SK-N-SH (cell line): ENCODE data around the gene CRACR2A. TPM values are rescaled to one million over a fixed set of nuclear protein-coding genes. Genes with fewer than 3 reads are reported as not detected.

Source experiments
- CTCF ChIA-PET: fragments of 300-600, 350-600 bp; formaldehyde crosslinking; extraction: SDS; loops from one replicate; lab custom pipeline; 2021; lab: Yijun Ruan, JAX
- POLR2A ChIA-PET: fragments of 350-600 bp; sonication (Branson Sonifier 250); formaldehyde crosslinking; extraction: SDS; loops from one replicate; lab custom pipeline; 2020; ENCODE audit warnings: antibody characterized with exemption, inconsistent platforms; lab: Yijun Ruan, JAX
- DNase-seq: peaks from one replicate; pipeline ENCODE4 v3.0.0; 2012
- H2AFZ ChIP-seq: fragments of 200-600 bp; sonication (generic); 2 replicates; pipeline ENCODE4 v1.8.1; 2016; ENCODE audit warnings: antibody characterized with exemption, mild to moderate bottlenecking, low read depth
- H3F3A ChIP-seq: fragments of 200-600 bp; sonication (generic); replicated peaks from 2 replicates; pipeline ENCODE3; 2016; ENCODE audit warnings: antibody characterized with exemption, mild to moderate bottlenecking; ENCODE audit not compliant: insufficient read depth
- H3K27ac ChIP-seq, 2 experiments: fragments of 200-500 bp in 1 of 2; fragments of 200-600 bp in 1 of 2; sonication (Bioruptor generic) in 1 of 2; sonication (generic), shearing (Covaris generic) in 1 of 2; 2 replicates each; pipeline versions ENCODE4 v1.5.1 to v1.6.1; 2014 to 2016; ENCODE audit warnings: low read depth in 2 of 2, inconsistent platforms in 1 of 2, low read length in 1 of 2, mild to moderate bottlenecking in 1 of 2, mixed read lengths in 1 of 2
- H3K27me3 ChIP-seq: fragments of 200-600 bp; sonication (generic), shearing (Covaris generic); 2 replicates; pipeline ENCODE4 v1.6.1; 2016; ENCODE audit warnings: mixed run types; ENCODE audit not compliant: insufficient read depth
- H3K36me3 ChIP-seq, 2 experiments: fragments of 200-500 bp in 1 of 2; fragments of 200-600 bp in 1 of 2; sonication (Bioruptor generic) in 1 of 2; sonication (generic) in 1 of 2; replicated peaks in 1 of 2; 2 replicates each; pipeline versions ENCODE3 to v1.5.1; 2014 to 2016; ENCODE audit warnings: low read length in 1 of 2, mild to moderate bottlenecking in 1 of 2; ENCODE audit not compliant: insufficient read depth in 2 of 2, control insufficient read depth in 1 of 2
- H3K4me1 ChIP-seq, 2 experiments: fragments of 200-500 bp in 1 of 2; fragments of 200-600 bp in 1 of 2; sonication (Bioruptor generic) in 1 of 2; sonication (generic), shearing (Covaris generic) in 1 of 2; 2 replicates each; pipeline versions ENCODE4 v1.5.1 to v1.6.1; 2014 to 2016; ENCODE audit warnings: low read depth in 1 of 2, low read length in 1 of 2, mixed run types in 1 of 2; ENCODE audit not compliant: insufficient read depth in 2 of 2, control insufficient read depth in 1 of 2
- H3K4me2 ChIP-seq: fragments of 200-600 bp; sonication (generic), shearing (Covaris generic); 2 replicates; pipeline ENCODE4 v1.6.1; 2017; ENCODE audit warnings: mixed run types
- H3K4me3 ChIP-seq, 2 experiments: fragments of 200-500 bp in 1 of 2; fragments of 200-600 bp in 1 of 2; sonication (Bioruptor generic) in 1 of 2; sonication (generic), shearing (Covaris generic) in 1 of 2; 2 replicates each; pipeline versions ENCODE4 v1.5.1 to v1.8.1; 2014 to 2016; ENCODE audit warnings: low read depth in 2 of 2, inconsistent platforms in 1 of 2, low read length in 1 of 2, mild to moderate bottlenecking in 1 of 2, mixed read lengths in 1 of 2, moderate library complexity in 1 of 2
- H3K79me2 ChIP-seq: fragments of 200-600 bp; sonication (generic); 2 replicates; pipeline ENCODE4 v1.8.1; 2017; ENCODE audit warnings: mild to moderate bottlenecking; ENCODE audit not compliant: insufficient read depth
- H3K9ac ChIP-seq: fragments of 200-600 bp; sonication (generic); 2 replicates; pipeline ENCODE4 v1.6.1; 2017; ENCODE audit warnings: mixed run types
- H3K9me2 ChIP-seq: fragments of 200-600 bp; sonication (generic); 2 replicates; pipeline ENCODE4 v1.6.1; 2017; ENCODE audit warnings: mixed run types
- H3K9me3 ChIP-seq: fragments of 200-600 bp; sonication (generic); 2 replicates; pipeline ENCODE4 v1.6.1; 2017; ENCODE audit warnings: mixed run types, mild to moderate bottlenecking, moderate library complexity
- H4K20me1 ChIP-seq: fragments of 200-600 bp; sonication (generic); 2 replicates; pipeline ENCODE4 v1.6.1; 2017; ENCODE audit warnings: mild to moderate bottlenecking, mixed run types; ENCODE audit not compliant: insufficient read depth
- CHD2 ChIP-seq: fragments of 150-350 bp; IDR thresholded peaks from 2 replicates; pipeline ENCODE4 v1.6.1; 2018; ENCODE audit warnings: low read length; ENCODE audit not compliant: partially characterized antibody
- EP300 ChIP-seq, 2 experiments: IDR thresholded peaks; 2 replicates each; pipeline versions ENCODE4 v1.4.0 to v1.6.1; 2012; ENCODE audit warnings: borderline replicate concordance in 1 of 2, low read depth in 1 of 2, low read length in 1 of 2
- EZH2phosphoT487 ChIP-seq: fragments of 200-600 bp; sonication (generic); IDR thresholded peaks from 2 replicates; pipeline ENCODE4 v1.6.1; 2017; ENCODE audit warnings: low read depth, mixed run types, mild to moderate bottlenecking, antibody characterized with exemption, moderate library complexity, borderline replicate concordance
- FOXJ3 ChIP-seq: sonication (generic); formaldehyde crosslinking; IDR thresholded peaks from 2 replicates; pipeline ENCODE4 v1.5.1; 2020; ENCODE audit warnings: mild to moderate bottlenecking, missing genetic modification reagents
- FOXM1 ChIP-seq: IDR thresholded peaks from 2 replicates; pipeline ENCODE4 v1.4.0; 2012; ENCODE audit warnings: low read depth, mild to moderate bottlenecking
- GABPA ChIP-seq: IDR thresholded peaks from 2 replicates; pipeline ENCODE4 v1.4.0; 2012; ENCODE audit warnings: low read depth, mild to moderate bottlenecking
- GATA2 ChIP-seq: sonication (generic); formaldehyde crosslinking; IDR thresholded peaks from 2 replicates; pipeline ENCODE4 v1.5.0; 2020; ENCODE audit warnings: mild to moderate bottlenecking, missing genetic modification reagents
- JUND ChIP-seq: IDR thresholded peaks from 2 replicates; pipeline ENCODE4 v1.4.0; 2012
- NFIC ChIP-seq: IDR thresholded peaks from 2 replicates; pipeline ENCODE4 v1.4.0; 2012; ENCODE audit warnings: borderline replicate concordance
- RFX5 ChIP-seq: IDR thresholded peaks from 2 replicates; pipeline ENCODE4 v1.6.1; 2012; ENCODE audit warnings: mild to moderate bottlenecking, improper control_type of control experiment, low read length
- SMC3 ChIP-seq: IDR thresholded peaks from 2 replicates; pipeline ENCODE4 v1.6.1; 2012; ENCODE audit warnings: low read depth, low read length, improper control_type of control experiment
- TCF12 ChIP-seq: IDR thresholded peaks from 2 replicates; pipeline ENCODE4 v1.4.0; 2012
- WGBS: methylation state at CpG from one replicate; pipeline ENCODE4 v1.1.6; 2017; ENCODE audit warnings: low lambda C conversion rate; 5-methylcytosine and 5-hydroxymethylcytosine counted together
- polyA plus RNA-seq, 3 experiments: library from polyadenylated mRNA; depleted of rRNA; stranded (reverse); fragments of >200 nt; gene quantifications; 2 replicates each; pipeline ENCODE4 v1.2.3, GENCODE V29; 2012
- TF ChIP-seq, protein P1 (sequence below): IDR thresholded peaks from 2 replicates; pipeline ENCODE4 v1.6.1; 2012; ENCODE audit warnings: mild to moderate bottlenecking, low read depth, low read length, moderate library complexity
- TF ChIP-seq, protein P2 (sequence below): fragments of 200-600 bp; sonication (generic); IDR thresholded peaks from 2 replicates; pipeline ENCODE4 v1.6.1; 2017; ENCODE audit warnings: antibody characterized with exemption, mild to moderate bottlenecking, moderate library complexity
- TF ChIP-seq, protein P3 (sequence below): IDR thresholded peaks from 2 replicates; pipeline ENCODE4 v1.4.0; 2012; ENCODE audit warnings: low read depth
- TF ChIP-seq, protein P4 (sequence below): IDR thresholded peaks from 2 replicates; pipeline ENCODE4; 2012

The CRACR2A gene
- polyA plus RNA-seq, 1 of the 3 experiments (the other 2 are of a cell fraction), result 0.12 TPM

DNA sequence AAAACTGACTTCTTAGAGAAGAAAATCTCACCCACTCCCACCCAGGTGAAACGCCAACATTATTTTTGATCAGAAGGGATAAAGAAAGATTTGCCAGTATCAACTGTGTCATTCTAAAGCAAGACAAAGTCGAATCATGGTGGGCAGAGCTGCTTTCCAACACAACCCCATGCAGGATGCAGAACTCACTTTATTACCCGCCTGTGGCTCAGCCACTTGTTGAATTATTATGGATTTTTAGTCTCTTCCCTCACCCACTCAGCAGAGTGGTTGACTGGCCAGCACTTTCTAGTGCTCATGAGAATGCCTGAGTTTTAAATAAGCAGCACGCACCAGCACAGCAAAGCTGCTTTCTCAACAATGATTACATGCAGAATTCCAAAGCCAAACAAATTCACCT is 32.1 kb downstream of the CRACR2A start:
- ChIA-PET POLR2A (no interaction called here), CTCF (no interaction called here)
- Histone ChIP-seq H3K36me3 (no peaks in the 10 kb centered on the region), H3K9me2 (no peaks in the 10 kb centered on the region), H3K27ac (no peak overlapping the region), H3K9me3 (no peaks in the 10 kb centered on the region), H2AFZ (no peak overlapping the region), H3F3A (no peaks in the 10 kb centered on the region), H3K4me3 (no peak overlapping the region), H4K20me1 (no peaks in the 10 kb centered on the region), H3K27me3 (no peaks in the 10 kb centered on the region; the same call in 1 of the 2 replicates), H3K9ac (no peak overlapping the region), H3K79me2 (no peaks in the 10 kb centered on the region), H3K4me1 (no peaks in the 10 kb centered on the region; a peak in 1 of 4 replicates), H3K4me2 (no peak overlapping the region)
- TF ChIP-seq, protein P1, sequence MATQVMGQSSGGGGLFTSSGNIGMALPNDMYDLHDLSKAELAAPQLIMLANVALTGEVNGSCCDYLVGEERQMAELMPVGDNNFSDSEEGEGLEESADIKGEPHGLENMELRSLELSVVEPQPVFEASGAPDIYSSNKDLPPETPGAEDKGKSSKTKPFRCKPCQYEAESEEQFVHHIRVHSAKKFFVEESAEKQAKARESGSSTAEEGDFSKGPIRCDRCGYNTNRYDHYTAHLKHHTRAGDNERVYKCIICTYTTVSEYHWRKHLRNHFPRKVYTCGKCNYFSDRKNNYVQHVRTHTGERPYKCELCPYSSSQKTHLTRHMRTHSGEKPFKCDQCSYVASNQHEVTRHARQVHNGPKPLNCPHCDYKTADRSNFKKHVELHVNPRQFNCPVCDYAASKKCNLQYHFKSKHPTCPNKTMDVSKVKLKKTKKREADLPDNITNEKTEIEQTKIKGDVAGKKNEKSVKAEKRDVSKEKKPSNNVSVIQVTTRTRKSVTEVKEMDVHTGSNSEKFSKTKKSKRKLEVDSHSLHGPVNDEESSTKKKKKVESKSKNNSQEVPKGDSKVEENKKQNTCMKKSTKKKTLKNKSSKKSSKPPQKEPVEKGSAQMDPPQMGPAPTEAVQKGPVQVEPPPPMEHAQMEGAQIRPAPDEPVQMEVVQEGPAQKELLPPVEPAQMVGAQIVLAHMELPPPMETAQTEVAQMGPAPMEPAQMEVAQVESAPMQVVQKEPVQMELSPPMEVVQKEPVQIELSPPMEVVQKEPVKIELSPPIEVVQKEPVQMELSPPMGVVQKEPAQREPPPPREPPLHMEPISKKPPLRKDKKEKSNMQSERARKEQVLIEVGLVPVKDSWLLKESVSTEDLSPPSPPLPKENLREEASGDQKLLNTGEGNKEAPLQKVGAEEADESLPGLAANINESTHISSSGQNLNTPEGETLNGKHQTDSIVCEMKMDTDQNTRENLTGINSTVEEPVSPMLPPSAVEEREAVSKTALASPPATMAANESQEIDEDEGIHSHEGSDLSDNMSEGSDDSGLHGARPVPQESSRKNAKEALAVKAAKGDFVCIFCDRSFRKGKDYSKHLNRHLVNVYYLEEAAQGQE, result no peak
- TF ChIP-seq EZH2phosphoT487 (no peak), JUND (no peak), FOXM1 (no peak), CHD2 (no peak), SMC3 (no peak), NFIC (no peak), FOXJ3 (CRISPR knock-in tag) (no peak), GATA2 (CRISPR knock-in tag) (no peak)
- TF ChIP-seq, protein P2, sequence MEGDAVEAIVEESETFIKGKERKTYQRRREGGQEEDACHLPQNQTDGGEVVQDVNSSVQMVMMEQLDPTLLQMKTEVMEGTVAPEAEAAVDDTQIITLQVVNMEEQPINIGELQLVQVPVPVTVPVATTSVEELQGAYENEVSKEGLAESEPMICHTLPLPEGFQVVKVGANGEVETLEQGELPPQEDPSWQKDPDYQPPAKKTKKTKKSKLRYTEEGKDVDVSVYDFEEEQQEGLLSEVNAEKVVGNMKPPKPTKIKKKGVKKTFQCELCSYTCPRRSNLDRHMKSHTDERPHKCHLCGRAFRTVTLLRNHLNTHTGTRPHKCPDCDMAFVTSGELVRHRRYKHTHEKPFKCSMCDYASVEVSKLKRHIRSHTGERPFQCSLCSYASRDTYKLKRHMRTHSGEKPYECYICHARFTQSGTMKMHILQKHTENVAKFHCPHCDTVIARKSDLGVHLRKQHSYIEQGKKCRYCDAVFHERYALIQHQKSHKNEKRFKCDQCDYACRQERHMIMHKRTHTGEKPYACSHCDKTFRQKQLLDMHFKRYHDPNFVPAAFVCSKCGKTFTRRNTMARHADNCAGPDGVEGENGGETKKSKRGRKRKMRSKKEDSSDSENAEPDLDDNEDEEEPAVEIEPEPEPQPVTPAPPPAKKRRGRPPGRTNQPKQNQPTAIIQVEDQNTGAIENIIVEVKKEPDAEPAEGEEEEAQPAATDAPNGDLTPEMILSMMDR, result no peak
- no peak for DNase-seq
- 54% methylated on average over 4 of the region's 4 CpGs for WGBS

DNA sequence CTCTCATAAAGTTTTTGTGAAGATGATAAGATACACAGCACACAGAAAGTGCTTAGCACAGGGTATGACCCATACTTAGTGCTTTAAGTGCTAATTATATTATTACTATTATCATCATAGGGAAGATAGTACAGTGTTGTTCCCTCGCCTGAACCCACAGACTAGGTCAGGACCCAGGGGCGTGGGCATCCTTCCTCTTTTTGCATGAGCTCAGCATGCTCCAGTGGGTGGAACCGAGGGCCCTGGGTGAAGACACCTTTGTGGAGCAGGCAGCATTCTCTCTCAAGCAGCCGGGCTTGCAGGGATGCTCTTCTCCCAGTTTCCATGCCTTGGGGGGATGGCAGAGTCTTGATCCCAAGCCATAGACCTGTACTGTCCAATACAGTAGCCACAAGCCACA is 34.8 kb downstream of the CRACR2A start:
- no peaks in the 10 kb centered on the region for H3K4me1 ChIP-seq
- H3K4me2 ChIP-seq, result no peak overlapping the region
- H3F3A ChIP-seq, result no peaks in the 10 kb centered on the region
- no peak overlapping the region for H3K27ac ChIP-seq
- no peaks in the 10 kb centered on the region for H3K9me2 ChIP-seq
- TF ChIP-seq GABPA (no peak), FOXM1 (no peak), RFX5 (no peak), EP300 (IDR thresholded peaks at IDR 0.05; ENCODE audit: borderline replicate concordance in 1 of 2, low read depth in 1 of 2, low read length in 1 of 2) (no peak), SMC3 (no peak), GATA2 (CRISPR knock-in tag) (no peak), TCF12 (no peak)
- TF ChIP-seq, protein P3, sequence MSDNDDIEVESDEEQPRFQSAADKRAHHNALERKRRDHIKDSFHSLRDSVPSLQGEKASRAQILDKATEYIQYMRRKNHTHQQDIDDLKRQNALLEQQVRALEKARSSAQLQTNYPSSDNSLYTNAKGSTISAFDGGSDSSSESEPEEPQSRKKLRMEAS, result no peak
- TF ChIP-seq, protein P4, sequence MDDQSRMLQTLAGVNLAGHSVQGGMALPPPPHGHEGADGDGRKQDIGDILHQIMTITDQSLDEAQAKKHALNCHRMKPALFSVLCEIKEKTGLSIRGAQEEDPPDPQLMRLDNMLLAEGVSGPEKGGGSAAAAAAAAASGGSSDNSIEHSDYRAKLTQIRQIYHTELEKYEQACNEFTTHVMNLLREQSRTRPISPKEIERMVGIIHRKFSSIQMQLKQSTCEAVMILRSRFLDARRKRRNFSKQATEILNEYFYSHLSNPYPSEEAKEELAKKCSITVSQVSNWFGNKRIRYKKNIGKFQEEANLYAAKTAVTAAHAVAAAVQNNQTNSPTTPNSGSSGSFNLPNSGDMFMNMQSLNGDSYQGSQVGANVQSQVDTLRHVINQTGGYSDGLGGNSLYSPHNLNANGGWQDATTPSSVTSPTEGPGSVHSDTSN, result no peak
- TF ChIP-seq, all 33 proteins: peak for 0
- Histone ChIP-seq H3K27me3 (no peaks in the 10 kb centered on the region), H3K9me3 (no peaks in the 10 kb centered on the region), H2AFZ (no peak overlapping the region), H3K4me3 (no peak overlapping the region), H4K20me1 (no peaks in the 10 kb centered on the region), H3K9ac (no peak overlapping the region), H3K79me2 (no peaks in the 10 kb centered on the region), H3K36me3 (no peaks in the 10 kb centered on the region)
- WGBS, result 31% methylated on average over 3 of the region's 4 CpGs
- ChIA-PET POLR2A (no interaction called here), CTCF (no interaction called here)
- DNase-seq, result no peak
